Esophagus squamous epithelium (tissue), 5 donors: ENCODE data around the gene BCHE. TPM values are rescaled to one million over a fixed set of nuclear protein-coding genes. Genes with fewer than 3 reads are reported as not detected.

Source experiments
- DNase-seq: peaks from one replicate; lab custom pipeline; 2025; lab: John Stamatoyannopoulos, UW
- H3K27ac ChIP-seq, 4 donors: fragments of 200-600 bp; sonication (generic); one replicate each; pipeline ENCODE4 v1.5.1; 2016 to 2019; ENCODE audit warnings: mild to moderate bottlenecking in 1 of 4
- H3K27me3 ChIP-seq, 4 donors: fragments of 200-600 bp; sonication (generic); 1 replicate in 3 of 4; 2 replicates in 1 of 4; pipeline versions ENCODE4 v1.5.1 to v1.6.0; 2017 to 2021; ENCODE audit warnings: antibody characterized with exemption in 1 of 4
- H3K36me3 ChIP-seq, 3 donors: fragments of 200-600 bp; sonication (generic); one replicate each; pipeline ENCODE4 v1.5.1; 2016 to 2019
- H3K4me1 ChIP-seq, 3 donors: fragments of 200-600 bp; sonication (generic); one replicate each; pipeline ENCODE4 v1.5.1; 2017 to 2019
- H3K4me3 ChIP-seq, 4 donors: fragments of 200-600 bp; sonication (generic); 1 replicate in 3 of 4; 2 replicates in 1 of 4; pipeline ENCODE4 v1.5.1; 2016 to 2019; ENCODE audit warnings: mild to moderate bottlenecking in 2 of 4, moderate library complexity in 1 of 4
- H3K9me3 ChIP-seq, 3 donors: fragments of 200-600 bp; sonication (generic); one replicate each; pipeline ENCODE4 v1.5.1; 2016 to 2019
- CTCF ChIP-seq, 6 experiments: fragments of 450-650 bp in 4 of 6; fragments of 200-600 bp in 2 of 6; sonication (generic) in 2 of 6; IDR thresholded peaks; one replicate each; pipeline ENCODE4 v1.5.1; 2016 to 2019; ENCODE audit warnings: antibody characterized with exemption in 6 of 6, mild to moderate bottlenecking in 4 of 6, moderate library complexity in 4 of 6
- POLR2A ChIP-seq, 4 donors: fragments of 450-650 bp; IDR thresholded peaks; one replicate each; pipeline ENCODE4 v1.6.1; 2017; ENCODE audit warnings: antibody characterized with exemption in 4 of 4, mild to moderate bottlenecking in 4 of 4, moderate library complexity in 3 of 4
- WGBS, 2 donors: methylation state at CpG; one replicate each; pipeline ENCODE4 v1.1.5; 2018; 5-methylcytosine and 5-hydroxymethylcytosine counted together
- intact Hi-C: fragments of 100-400 bp; cut with DNase I; formaldehyde crosslinking; loops from one replicate; pipeline ENCODE4 v1.15.0; 2022
- total RNA-seq, 4 donors: library from RNA; depleted of rRNA; stranded (reverse); fragments of >200 nt; gene quantifications; one replicate each; pipeline ENCODE4 v1.1.0, GENCODE V29; 2016
- donor health status: DM: yes; HTN: yes; CAD: no.

BCHE gene
- total RNA-seq, 4 donors from 2014 or later, result 0.27 to 5.3 (median 2.3) TPM

DNA sequence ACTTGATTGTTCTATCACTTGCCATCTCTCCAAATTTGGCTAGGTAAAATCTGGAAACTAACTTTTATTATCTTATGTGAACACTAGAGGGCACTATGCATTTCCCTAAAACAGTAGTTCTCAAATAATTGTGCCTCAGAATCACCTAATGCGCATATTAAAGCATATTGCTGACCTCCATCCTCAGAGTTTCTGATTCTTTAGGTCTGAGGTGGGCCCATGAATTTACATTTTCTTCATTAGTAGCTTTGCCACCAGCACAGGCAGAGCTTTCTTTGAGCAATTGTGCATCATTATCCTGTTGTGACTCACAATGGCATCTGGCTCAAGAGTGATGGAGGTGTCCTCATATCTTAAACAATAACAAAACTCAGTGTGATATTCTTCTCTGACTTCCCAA, 17.5 kb upstream of the BCHE start:
- DNase-seq, result no peak
- WGBS, 2 donors, result 40 to 45% methylated on average over 1 of the region's 1 CpG
- Histone ChIP-seq H3K4me3 (no peak overlapping the region), H3K4me1 (peaks cover 0 to 22% (median 3%) of the 10 kb centered on the region in 3 donors), H3K9me3 (no peaks in the 10 kb centered on the region), H3K36me3 (no peaks in the 10 kb centered on the region), H3K27me3 (no peaks in the 10 kb centered on the region), H3K27ac (no peak overlapping the region)
- TF ChIP-seq POLR2A (IDR thresholded peaks at IDR 0.05) (no peak), CTCF (IDR thresholded peaks at IDR 0.05) (peak in 4 of 6 experiments; percentile 10 to 53 (median 34))
- intact Hi-C loops, result no loop called here

- Histone ChIP-seq H3K4me3 (no peak overlapping the region), H3K36me3 (no peaks in the 10 kb centered on the region), H3K27me3 (no peaks in the 10 kb centered on the region), H3K9me3 (no peaks in the 10 kb centered on the region), H3K27ac (no peak overlapping the region), H3K4me1 (peaks cover 0 to 22% (median 3%) of the 10 kb centered on the region in 3 donors)
- TF ChIP-seq CTCF (IDR thresholded peaks at IDR 0.05) (no peak), POLR2A (IDR thresholded peaks at IDR 0.05) (no peak)
- no peak for DNase-seq
- intact Hi-C loops, result no loop called here
Observed at GRCh38 chr3:165852711-165853110, 15.5 kb upstream of the BCHE start.

DNA sequence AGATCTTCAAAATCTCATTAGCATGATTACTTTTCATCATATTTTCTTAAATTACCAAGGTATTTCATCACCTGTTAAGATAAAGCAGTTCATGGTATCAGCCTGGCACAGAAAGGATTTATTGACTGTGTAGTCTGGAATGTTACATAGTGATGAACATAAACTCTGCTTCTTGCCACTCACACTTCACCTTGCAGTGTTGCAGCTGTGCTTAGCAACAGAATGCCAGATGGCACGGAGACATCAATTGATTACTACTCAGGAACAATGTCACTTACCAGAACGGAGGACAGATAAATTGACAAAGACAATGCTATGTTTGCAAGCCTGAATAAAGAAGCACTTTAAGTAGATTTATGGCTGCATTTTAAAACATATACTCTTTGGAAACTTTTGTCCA, 15.0 kb upstream of the BCHE start:
- no peak for DNase-seq
- Histone ChIP-seq H3K4me1 (peaks cover 0 to 22% (median 3%) of the 10 kb centered on the region in 3 donors), H3K27me3 (no peaks in the 10 kb centered on the region), H3K36me3 (no peaks in the 10 kb centered on the region), H3K9me3 (no peaks in the 10 kb centered on the region), H3K27ac (no peak overlapping the region), H3K4me3 (no peak overlapping the region)
- intact Hi-C loops, result no loop called here
- 23 to 26% methylated on average over 2 of the region's 2 CpGs for WGBS, 2 donors
- TF ChIP-seq CTCF (IDR thresholded peaks at IDR 0.05), result no peak
- TF ChIP-seq POLR2A (IDR thresholded peaks at IDR 0.05), result no peak

GRCh38 chr3:165846056-165846455, 8.8 kb upstream of the BCHE start:
- WGBS, 2 donors, result 84 to 92% methylated on average over 6 of the region's 6 CpGs
- no peaks in the 10 kb centered on the region for H3K9me3 ChIP-seq
- intact Hi-C loops, result no loop called here
- no peak overlapping the region for H3K27ac ChIP-seq
- H3K27me3 ChIP-seq, result no peaks in the 10 kb centered on the region
- TF ChIP-seq POLR2A (IDR thresholded peaks at IDR 0.05), result no peak
- H3K4me1 ChIP-seq, result no peaks in the 10 kb centered on the region
- no peaks in the 10 kb centered on the region for H3K36me3 ChIP-seq
- no peak overlapping the region for H3K4me3 ChIP-seq
- no peak for DNase-seq

- no peak overlapping the region for H3K27ac ChIP-seq
- DNase-seq, result no peak
- H3K9me3 ChIP-seq, result no peaks in the 10 kb centered on the region
- TF ChIP-seq CTCF (IDR thresholded peaks at IDR 0.05) (no peak), POLR2A (IDR thresholded peaks at IDR 0.05) (no peak)
- no peaks in the 10 kb centered on the region for H3K27me3 ChIP-seq
- no peaks in the 10 kb centered on the region for H3K36me3 ChIP-seq
- intact Hi-C loops, result no loop called here
- H3K4me1 ChIP-seq, result no peaks in the 10 kb centered on the region
- WGBS, 2 donors, result 75 to 83% methylated on average over 9 of the region's 9 CpGs
- no peak overlapping the region for H3K4me3 ChIP-seq
Observed at GRCh38 chr3:165839296-165840076, 2.3 kb upstream of the BCHE start.
